ENCODE measurements around the gene PMM1.

Gene PMM1

GRCh38 chr22:41540006-41540315, 49.7 kb downstream of the PMM1 start:
- H3K23ac ChIP-seq (ENCODE audit: low read length in 2 of 2) = no peak overlapping the region

GRCh38 chr22:41539146-41540005, 50.3 kb downstream of the PMM1 start:
- Histone ChIP-seq H3K79me1 (replicated peaks; ENCODE audit: low read length, poor library complexity, severe bottlenecking) (peaks cover 13% of the 10 kb centered on the region), H2AK5ac (ENCODE audit: low read length, severe bottlenecking) (no peak overlapping the region), H3K23ac (ENCODE audit: low read length in 2 of 2) (no peak overlapping the region), H3K18ac (ENCODE audit: low read depth in 1 of 2, low read length in 2 of 2) (no peak overlapping the region), H4K91ac (ENCODE audit: low read length) (no peak overlapping the region), H2BK5ac (ENCODE audit: low read depth, low read length, poor library complexity, severe bottlenecking) (no peak overlapping the region), H2BK120ac (ENCODE audit: low read depth, low read length) (no peak overlapping the region), H4K8ac (ENCODE audit: low read length) (no peak overlapping the region), H3K27me3 (ENCODE audit: control insufficient read depth in 1 of 2, insufficient read depth in 1 of 2, low read length in 2 of 2) (no peaks in the 10 kb centered on the region), H3K4me3 (ENCODE audit: insufficient read depth in 1 of 2, low read depth in 1 of 2, low read length in 2 of 2) (peak overlapping the region in 1 of 2 experiments; percentile 27), H3K27ac (ENCODE audit: low read length, poor library complexity, severe bottlenecking) (no peak overlapping the region), H3K4me2 (ENCODE audit: low read length, poor library complexity, severe bottlenecking) (no peak overlapping the region), H2BK12ac (ENCODE audit: low read length in 2 of 2) (no peak overlapping the region), H3K9me3 (ENCODE audit: control insufficient read depth, low read length) (no peaks in the 10 kb centered on the region), H3K4me1 (ENCODE audit: control insufficient read depth, insufficient read depth, low read depth, low read length) (peaks cover 12% of the 10 kb centered on the region), H3K9ac (ENCODE audit: low read length) (peak overlapping the region; percentile 28), H2BK15ac (ENCODE audit: low read depth, poor library complexity, severe bottlenecking) (no peak overlapping the region), H2AFZ (ENCODE audit: low read depth, low read length) (no peak overlapping the region), H3K14ac (ENCODE audit: low read length in 2 of 2) (no peak overlapping the region), H3K36me3 (ENCODE audit: control insufficient read depth in 1 of 2, insufficient read depth in 2 of 2, low read depth in 1 of 2, low read length in 2 of 2) (peaks cover 24 to 38% of the 10 kb centered on the region in 2 experiments), H3K4ac (ENCODE audit: low read depth in 1 of 2, low read length in 2 of 2) (no peak overlapping the region)
- WGBS = 93% methylated on average over 13 of the region's 13 CpGs
- DNase-seq = no peak

More at GRCh38 chr22:41540006-41540315, 49.7 kb downstream of the PMM1 start:
- Histone ChIP-seq H3K9ac (ENCODE audit: low read length) (peak overlapping the region; percentile 28), H3K36me3 (ENCODE audit: control insufficient read depth in 1 of 2, insufficient read depth in 2 of 2, low read depth in 1 of 2, low read length in 2 of 2) (peaks cover 21 to 37% of the 10 kb centered on the region in 2 experiments), H3K4me3 (ENCODE audit: insufficient read depth in 1 of 2, low read depth in 1 of 2, low read length in 2 of 2) (no peak overlapping the region), H3K79me1 (replicated peaks; ENCODE audit: low read length, poor library complexity, severe bottlenecking) (peaks cover 11% of the 10 kb centered on the region), H3K14ac (ENCODE audit: low read length in 2 of 2) (no peak overlapping the region), H2BK120ac (ENCODE audit: low read depth, low read length) (no peak overlapping the region), H2BK15ac (ENCODE audit: low read depth, poor library complexity, severe bottlenecking) (no peak overlapping the region), H3K27ac (ENCODE audit: low read length, poor library complexity, severe bottlenecking) (no peak overlapping the region), H2AK5ac (ENCODE audit: low read length, severe bottlenecking) (no peak overlapping the region), H2BK5ac (ENCODE audit: low read depth, low read length, poor library complexity, severe bottlenecking) (no peak overlapping the region), H3K9me3 (ENCODE audit: control insufficient read depth, low read length) (no peaks in the 10 kb centered on the region), H3K4me2 (ENCODE audit: low read length, poor library complexity, severe bottlenecking) (no peak overlapping the region), H2AFZ (ENCODE audit: low read depth, low read length) (no peak overlapping the region), H3K4me1 (ENCODE audit: control insufficient read depth, insufficient read depth, low read depth, low read length) (peaks cover 12% of the 10 kb centered on the region), H2BK12ac (ENCODE audit: low read length in 2 of 2) (no peak overlapping the region), H4K91ac (ENCODE audit: low read length) (no peak overlapping the region), H3K4ac (ENCODE audit: low read depth in 1 of 2, low read length in 2 of 2) (no peak overlapping the region), H3K27me3 (ENCODE audit: control insufficient read depth in 1 of 2, insufficient read depth in 1 of 2, low read length in 2 of 2) (no peaks in the 10 kb centered on the region), H4K8ac (ENCODE audit: low read length) (no peak overlapping the region), H3K18ac (ENCODE audit: low read depth in 1 of 2, low read length in 2 of 2) (no peak overlapping the region)
- 98% methylated on average over 3 of the region's 3 CpGs for WGBS
- no peak for DNase-seq

GRCh38 chr22:41538583-41538982, 51.1 kb downstream of the PMM1 start:
- Histone ChIP-seq H2BK120ac (ENCODE audit: low read depth, low read length) (no peak overlapping the region), H3K36me3 (ENCODE audit: control insufficient read depth in 1 of 2, insufficient read depth in 2 of 2, low read depth in 1 of 2, low read length in 2 of 2) (peaks cover 28 to 46% of the 10 kb centered on the region in 2 experiments), H2BK5ac (ENCODE audit: low read depth, low read length, poor library complexity, severe bottlenecking) (no peak overlapping the region), H3K18ac (ENCODE audit: low read depth in 1 of 2, low read length in 2 of 2) (no peak overlapping the region), H3K9ac (ENCODE audit: low read length) (no peak overlapping the region), H3K14ac (ENCODE audit: low read length in 2 of 2) (no peak overlapping the region), H2BK15ac (ENCODE audit: low read depth, poor library complexity, severe bottlenecking) (no peak overlapping the region), H3K23ac (ENCODE audit: low read length in 2 of 2) (no peak overlapping the region), H3K9me3 (ENCODE audit: control insufficient read depth, low read length) (no peaks in the 10 kb centered on the region), H2AK5ac (ENCODE audit: low read length, severe bottlenecking) (no peak overlapping the region), H3K4me1 (ENCODE audit: control insufficient read depth, insufficient read depth, low read depth, low read length) (peaks cover 12% of the 10 kb centered on the region), H3K4me3 (ENCODE audit: insufficient read depth in 1 of 2, low read depth in 1 of 2, low read length in 2 of 2) (no peak overlapping the region), H3K27me3 (ENCODE audit: control insufficient read depth in 1 of 2, insufficient read depth in 1 of 2, low read length in 2 of 2) (no peaks in the 10 kb centered on the region), H2AFZ (ENCODE audit: low read depth, low read length) (no peak overlapping the region), H2BK12ac (ENCODE audit: low read length in 2 of 2) (no peak overlapping the region), H3K4ac (ENCODE audit: low read depth in 1 of 2, low read length in 2 of 2) (no peak overlapping the region), H3K79me1 (replicated peaks; ENCODE audit: low read length, poor library complexity, severe bottlenecking) (peaks cover 19% of the 10 kb centered on the region), H4K8ac (ENCODE audit: low read length) (no peak overlapping the region), H3K27ac (ENCODE audit: low read length, poor library complexity, severe bottlenecking) (no peak overlapping the region), H3K4me2 (ENCODE audit: low read length, poor library complexity, severe bottlenecking) (no peak overlapping the region), H4K91ac (ENCODE audit: low read length) (no peak overlapping the region)
- no peak for DNase-seq
- WGBS = over 99% methylated on average over 8 of the region's 8 CpGs

- H3K23ac ChIP-seq (ENCODE audit: low read length in 2 of 2) = no peak overlapping the region
- no peak overlapping the region for H2BK15ac ChIP-seq (ENCODE audit: low read depth, poor library complexity, severe bottlenecking)
- H3K9ac ChIP-seq (ENCODE audit: low read length) = no peak overlapping the region
- no peak overlapping the region for H3K18ac ChIP-seq (ENCODE audit: low read depth in 1 of 2, low read length in 2 of 2)
- 98% methylated on average over 3 of the region's 3 CpGs for WGBS
- peaks cover 38 to 58% of the 10 kb centered on the region in 2 experiments for H3K36me3 ChIP-seq (ENCODE audit: control insufficient read depth in 1 of 2, insufficient read depth in 2 of 2, low read depth in 1 of 2, low read length in 2 of 2)
- no peak overlapping the region for H4K91ac ChIP-seq (ENCODE audit: low read length)
- no peak overlapping the region for H2AFZ ChIP-seq (ENCODE audit: low read depth, low read length)
- no peak overlapping the region for H2BK120ac ChIP-seq (ENCODE audit: low read depth, low read length)
- H3K4me3 ChIP-seq (ENCODE audit: insufficient read depth in 1 of 2, low read depth in 1 of 2, low read length in 2 of 2) = peak overlapping the region in 1 of 2 experiments; percentile 7
- DNase-seq = no peak
- H3K14ac ChIP-seq (ENCODE audit: low read length in 2 of 2) = no peak overlapping the region
- peaks cover 29% of the 10 kb centered on the region for H3K79me1 ChIP-seq (replicated peaks; ENCODE audit: low read length, poor library complexity, severe bottlenecking)
- no peak overlapping the region for H3K4me2 ChIP-seq (ENCODE audit: low read length, poor library complexity, severe bottlenecking)
- peaks cover 17% of the 10 kb centered on the region for H3K4me1 ChIP-seq (ENCODE audit: control insufficient read depth, insufficient read depth, low read depth, low read length)
- no peaks in the 10 kb centered on the region for H3K9me3 ChIP-seq (ENCODE audit: control insufficient read depth, low read length)
- no peak overlapping the region for H2BK5ac ChIP-seq (ENCODE audit: low read depth, low read length, poor library complexity, severe bottlenecking)
- no peaks in the 10 kb centered on the region for H3K27me3 ChIP-seq (ENCODE audit: control insufficient read depth in 1 of 2, insufficient read depth in 1 of 2, low read length in 2 of 2)
- H2BK12ac ChIP-seq (ENCODE audit: low read length in 2 of 2) = no peak overlapping the region
- no peak overlapping the region for H4K8ac ChIP-seq (ENCODE audit: low read length)
- no peak overlapping the region for H2AK5ac ChIP-seq (ENCODE audit: low read length, severe bottlenecking)
- no peak overlapping the region for H3K27ac ChIP-seq (ENCODE audit: low read length, poor library complexity, severe bottlenecking)
- H3K4ac ChIP-seq (ENCODE audit: low read depth in 1 of 2, low read length in 2 of 2) = no peak overlapping the region
These were observed 52.4 kb downstream of the PMM1 start for GRCh38 chr22:41537203-41537602.
